HG02763 (cell line): ENCODE results near the gene ABCF2.

Source experiments
- ATAC-seq: cut with Tn5 transposase; IDR thresholded peaks from one replicate; pipeline ENCODE4 v1.9.1; 2021; ENCODE audit warnings: mild to moderate bottlenecking, moderate library complexity; ENCODE audit not compliant: unreplicated experiment

ABCF2 gene

GRCh38 chr7:151226560-151226874 is 488 bp downstream of the ABCF2 start:
- no peak for ATAC-seq

GRCh38 chr7:151225948-151226510 is 976 bp downstream of the ABCF2 start:
- no peak for ATAC-seq

GRCh38 chr7:151223728-151224127 is 3.3 kb downstream of the ABCF2 start:
- ATAC-seq, result no peak

- ATAC-seq, result no peak
Measured at GRCh38 chr7:151218170-151218569, 8.8 kb downstream of the ABCF2 start.

GRCh38 chr7:151215396-151215795 is 11.6 kb downstream of the ABCF2 start:
- no peak for ATAC-seq

- ATAC-seq, result no peak
Measured at GRCh38 chr7:151213826-151214225, 13.2 kb downstream of the ABCF2 start.

- ATAC-seq, result no peak
Measured at GRCh38 chr7:151212626-151213025, 14.4 kb downstream of the ABCF2 start.

GRCh38 chr7:151211155-151211772 is 15.7 kb downstream of the ABCF2 start:
- no peak for ATAC-seq

GRCh38 chr7:151210087-151210854 is 16.7 kb downstream of the ABCF2 start, which contains the start of gene H2BK1:
TSS of gene H2BK1 (minus strand) at chr7:151210488. CDS start at chr7:151210318, 170 bp downstream.
- no peak for ATAC-seq

GRCh38 chr7:151209588-151209987 is 17.4 kb downstream of the ABCF2 start:
- ATAC-seq, result no peak

GRCh38 chr7:151208253-151208862 is 18.6 kb downstream of the ABCF2 start:
- ATAC-seq, result no peak

GRCh38 chr7:151207804-151208203 is 19.2 kb downstream of the ABCF2 start:
- ATAC-seq, result no peak

- ATAC-seq, result no peak
Measured at GRCh38 chr7:151207315-151207714, 19.7 kb downstream of the ABCF2 start.

GRCh38 chr7:151206914-151207313 is 20.1 kb downstream of the ABCF2 start:
- ATAC-seq, result no peak

- no peak for ATAC-seq
Measured at GRCh38 chr7:151205730-151206129, 21.3 kb downstream of the ABCF2 start.

GRCh38 chr7:151204383-151205032 is 22.5 kb downstream of the ABCF2 start:
- no peak for ATAC-seq

GRCh38 chr7:151202836-151203235 is 24.2 kb downstream of the ABCF2 start:
- ATAC-seq, result no peak

- ATAC-seq, result no peak
Measured at GRCh38 chr7:151201751-151202150, 25.3 kb downstream of the ABCF2 start.

- no peak for ATAC-seq
Measured at GRCh38 chr7:151201344-151201743, 25.7 kb downstream of the ABCF2 start.

GRCh38 chr7:151198945-151199848 is 27.8 kb downstream of the ABCF2 start:
- no peak for ATAC-seq
